Stimulated activated CD8-positive, alpha-beta memory T cell treated with anti-CD3 and anti-CD28 coated beads, Interleukin-4, amount 100 ng/mL, for 4 hours (primary cell): ENCODE measurements around the gene GHDC.
A peak's percentile ranks its signal among the peaks of the same experiment; 100 is the strongest.

Experiments
- DNase-seq, 2 donors: peaks; one replicate each; pipeline ENCODE4 v3.0.0-alpha.2; 2020; ENCODE audit warnings: low read depth in 2 of 2, low spot score in 1 of 2

Gene GHDC

GRCh38 chr17:42183741-42184711 lies 10.3 kb downstream of the GHDC start:
- DNase-seq, result peak; percentile 36 to 44

GRCh38 chr17:42182927-42183734 lies 11.2 kb downstream of the GHDC start:
- DNase-seq, result no peak

GRCh38 chr17:42181851-42182207 lies 12.5 kb downstream of the GHDC start:
- DNase-seq, result no peak

- peak; percentile 74 to 75 for DNase-seq
Measured at GRCh38 chr17:42180922-42181850, 13.1 kb downstream of the GHDC start, which contains the start of gene KCNH4. Gene KCNH4, minus strand, starts transcription at chr17:42181142. Its CDS starts 197 bp downstream, at chr17:42180945.

- DNase-seq, result no peak
Measured at GRCh38 chr17:42180411-42180921, 13.8 kb downstream of the GHDC start.

- no peak for DNase-seq
Measured at GRCh38 chr17:42179911-42180410, 14.3 kb downstream of the GHDC start.

- DNase-seq, result no peak
Measured at GRCh38 chr17:42179335-42179734, 15.0 kb downstream of the GHDC start.

GRCh38 chr17:42178817-42179216 lies 15.5 kb downstream of the GHDC start:
- no peak for DNase-seq

- no peak for DNase-seq
Measured at GRCh38 chr17:42177684-42178083, 16.6 kb downstream of the GHDC start.

GRCh38 chr17:42174126-42174783 lies 20.0 kb downstream of the GHDC start:
- no peak for DNase-seq

GRCh38 chr17:42171831-42172230 lies 22.5 kb downstream of the GHDC start:
- DNase-seq, result no peak

- DNase-seq, result no peak
Measured at GRCh38 chr17:42169351-42169750, 24.9 kb downstream of the GHDC start.

- no peak for DNase-seq
Measured at GRCh38 chr17:42167807-42168206, 26.5 kb downstream of the GHDC start.

- DNase-seq, result no peak
Measured at GRCh38 chr17:42166196-42166763, 28.0 kb downstream of the GHDC start.

GRCh38 chr17:42165751-42166150 lies 28.5 kb downstream of the GHDC start:
- no peak for DNase-seq

GRCh38 chr17:42163696-42164407 lies 30.4 kb downstream of the GHDC start:
- no peak for DNase-seq

- peak in 1 of 2 donors; percentile 12 for DNase-seq
Measured at GRCh38 chr17:42163113-42163512, 31.2 kb downstream of the GHDC start.

- DNase-seq, result no peak
Measured at GRCh38 chr17:42160531-42160910, 33.8 kb downstream of the GHDC start.
